Coronary artery (tissue), 2 donors: ENCODE measurements around the gene SIN3B.

Experiments
- DNase-seq: peaks from one replicate; pipeline ENCODE4 v3.0.0-alpha.2; 2017; ENCODE audit warnings: low spot score
- H3K27ac ChIP-seq, 2 donors: fragments of 200-600 bp; sonication (generic); one replicate each; pipeline ENCODE4 v1.5.1; 2016 to 2019
- H3K4me3 ChIP-seq: fragments of 200-600 bp; sonication (generic); 2 replicates; pipeline ENCODE4 v1.5.1; 2016; ENCODE audit warnings: mild to moderate bottlenecking, moderate library complexity
- TF ChIP-seq, protein P1 (sequence below): fragments of 200-600 bp; sonication (generic); IDR thresholded peaks from one replicate; pipeline ENCODE4 v1.5.1; 2019; ENCODE audit warnings: antibody characterized with exemption

Gene SIN3B

GRCh38 chr19:16888629-16889365 is 59.6 kb downstream of the SIN3B start, which contains the start of gene F2RL3:
Gene F2RL3, plus strand, starts transcription at chr19:16888999. Its CDS starts 191 bp downstream, at chr19:16889190.
- TF ChIP-seq, protein P1, sequence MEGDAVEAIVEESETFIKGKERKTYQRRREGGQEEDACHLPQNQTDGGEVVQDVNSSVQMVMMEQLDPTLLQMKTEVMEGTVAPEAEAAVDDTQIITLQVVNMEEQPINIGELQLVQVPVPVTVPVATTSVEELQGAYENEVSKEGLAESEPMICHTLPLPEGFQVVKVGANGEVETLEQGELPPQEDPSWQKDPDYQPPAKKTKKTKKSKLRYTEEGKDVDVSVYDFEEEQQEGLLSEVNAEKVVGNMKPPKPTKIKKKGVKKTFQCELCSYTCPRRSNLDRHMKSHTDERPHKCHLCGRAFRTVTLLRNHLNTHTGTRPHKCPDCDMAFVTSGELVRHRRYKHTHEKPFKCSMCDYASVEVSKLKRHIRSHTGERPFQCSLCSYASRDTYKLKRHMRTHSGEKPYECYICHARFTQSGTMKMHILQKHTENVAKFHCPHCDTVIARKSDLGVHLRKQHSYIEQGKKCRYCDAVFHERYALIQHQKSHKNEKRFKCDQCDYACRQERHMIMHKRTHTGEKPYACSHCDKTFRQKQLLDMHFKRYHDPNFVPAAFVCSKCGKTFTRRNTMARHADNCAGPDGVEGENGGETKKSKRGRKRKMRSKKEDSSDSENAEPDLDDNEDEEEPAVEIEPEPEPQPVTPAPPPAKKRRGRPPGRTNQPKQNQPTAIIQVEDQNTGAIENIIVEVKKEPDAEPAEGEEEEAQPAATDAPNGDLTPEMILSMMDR: no peak
- Histone ChIP-seq H3K27ac (peak within 1 kb of the TSS in 1 of 2 donors; percentile 49), H3K4me3 (peak within 1 kb of the TSS; percentile 41)
- DNase-seq: no peak

GRCh38 chr19:16889366-16889882 is 60.2 kb downstream of the SIN3B start:
- TF ChIP-seq, protein P1: no peak

DNA sequence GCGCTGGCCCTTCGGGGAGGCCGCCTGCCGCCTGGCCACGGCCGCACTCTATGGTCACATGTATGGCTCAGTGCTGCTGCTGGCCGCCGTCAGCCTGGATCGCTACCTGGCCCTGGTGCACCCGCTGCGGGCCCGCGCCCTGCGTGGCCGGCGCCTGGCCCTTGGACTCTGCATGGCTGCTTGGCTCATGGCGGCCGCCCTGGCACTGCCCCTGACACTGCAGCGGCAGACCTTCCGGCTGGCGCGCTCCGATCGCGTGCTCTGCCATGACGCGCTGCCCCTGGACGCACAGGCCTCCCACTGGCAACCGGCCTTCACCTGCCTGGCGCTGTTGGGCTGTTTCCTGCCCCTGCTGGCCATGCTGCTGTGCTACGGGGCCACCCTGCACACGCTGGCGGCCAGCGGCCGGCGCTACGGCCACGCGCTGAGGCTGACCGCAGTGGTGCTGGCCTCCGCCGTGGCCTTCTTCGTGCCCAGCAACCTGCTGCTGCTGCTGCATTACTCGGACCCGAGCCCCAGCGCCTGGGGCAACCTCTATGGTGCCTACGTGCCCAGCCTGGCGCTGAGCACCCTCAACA is 60.8 kb downstream of the SIN3B start:
- TF ChIP-seq, protein P1: no peak
- Histone ChIP-seq H3K4me3 (no peak overlapping the region), H3K27ac (no peak overlapping the region)
- DNase-seq: no peak

More at GRCh38 chr19:16889366-16889882, 60.2 kb downstream of the SIN3B start:
- peak overlapping the region; percentile 41 for H3K4me3 ChIP-seq
- peak overlapping the region in 1 of 2 donors; percentile 5 for H3K27ac ChIP-seq
- no peak for DNase-seq

GRCh38 chr19:16890461-16891184 is 61.4 kb downstream of the SIN3B start:
- no peak for DNase-seq
- no peak overlapping the region for H3K4me3 ChIP-seq
- TF ChIP-seq, protein P1: no peak
- no peak overlapping the region for H3K27ac ChIP-seq

GRCh38 chr19:16891696-16892382 is 62.6 kb downstream of the SIN3B start:
- TF ChIP-seq, protein P1: no peak
- Histone ChIP-seq H3K4me3 (no peak overlapping the region), H3K27ac (no peak overlapping the region)
- DNase-seq: no peak

DNA sequence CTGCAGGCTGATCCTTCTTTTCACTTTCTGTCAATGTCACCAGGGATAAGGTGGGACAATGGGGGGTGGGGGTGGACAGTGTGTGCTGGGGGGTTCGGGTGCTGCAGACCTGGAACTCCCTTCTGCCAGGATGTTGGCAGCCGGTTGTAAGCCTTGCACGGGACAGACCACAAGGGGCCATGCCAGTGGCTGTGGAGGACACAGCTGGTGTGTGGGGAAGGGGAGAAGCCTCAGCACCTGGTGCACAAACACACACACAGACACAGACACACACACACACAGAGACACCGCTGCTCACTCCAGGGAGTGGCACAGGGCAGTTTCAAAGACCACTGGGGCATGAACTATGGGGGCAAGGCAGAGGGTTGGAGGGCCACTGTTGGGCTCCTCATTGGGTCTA is 63.2 kb downstream of the SIN3B start:
- no peak overlapping the region for H3K27ac ChIP-seq
- TF ChIP-seq, protein P1: no peak
- no peak for DNase-seq
- no peak overlapping the region for H3K4me3 ChIP-seq
